Measurements from ENCODE around the gene CLDN18.

CLDN18 gene

GRCh38 chr3:138025553-138025952 is 15.6 kb downstream of the CLDN18 start:
- no peak for DNase-seq (ENCODE audit: low read depth in 2 of 2)

GRCh38 chr3:138027821-138028220 is 17.9 kb downstream of the CLDN18 start:
- no peak for DNase-seq (ENCODE audit: low read depth in 2 of 2)

DNA sequence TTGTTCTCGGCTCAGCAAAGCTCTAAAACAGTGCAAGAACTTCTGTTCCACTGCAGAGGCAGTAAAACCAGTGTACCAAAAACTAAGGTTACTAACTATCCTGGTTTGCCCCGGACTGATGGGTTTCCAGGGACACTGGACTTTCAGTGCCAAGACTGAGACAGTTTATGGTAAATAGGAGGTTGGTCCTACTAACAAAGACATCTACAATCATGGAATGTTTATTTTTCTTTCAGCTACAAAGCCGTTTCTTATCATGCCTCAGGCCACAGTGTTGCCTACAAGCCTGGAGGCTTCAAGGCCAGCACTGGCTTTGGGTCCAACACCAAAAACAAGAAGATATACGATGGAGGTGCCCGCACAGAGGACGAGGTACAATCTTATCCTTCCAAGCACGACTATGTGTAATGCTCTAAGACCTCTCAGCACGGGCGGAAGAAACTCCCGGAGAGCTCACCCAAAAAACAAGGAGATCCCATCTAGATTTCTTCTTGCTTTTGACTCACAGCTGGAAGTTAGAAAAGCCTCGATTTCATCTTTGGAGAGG is 20.8 kb downstream of the CLDN18 start:
- DNase-seq (ENCODE audit: low read depth in 2 of 2) = no peak

DNA sequence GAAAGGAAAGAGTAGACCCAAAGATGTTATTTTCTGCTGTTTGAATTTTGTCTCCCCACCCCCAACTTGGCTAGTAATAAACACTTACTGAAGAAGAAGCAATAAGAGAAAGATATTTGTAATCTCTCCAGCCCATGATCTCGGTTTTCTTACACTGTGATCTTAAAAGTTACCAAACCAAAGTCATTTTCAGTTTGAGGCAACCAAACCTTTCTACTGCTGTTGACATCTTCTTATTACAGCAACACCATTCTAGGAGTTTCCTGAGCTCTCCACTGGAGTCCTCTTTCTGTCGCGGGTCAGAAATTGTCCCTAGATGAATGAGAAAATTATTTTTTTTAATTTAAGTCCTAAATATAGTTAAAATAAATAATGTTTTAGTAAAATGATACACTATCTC is 21.6 kb downstream of the CLDN18 start:
- no peak for DNase-seq (ENCODE audit: low read depth in 2 of 2)

DNA sequence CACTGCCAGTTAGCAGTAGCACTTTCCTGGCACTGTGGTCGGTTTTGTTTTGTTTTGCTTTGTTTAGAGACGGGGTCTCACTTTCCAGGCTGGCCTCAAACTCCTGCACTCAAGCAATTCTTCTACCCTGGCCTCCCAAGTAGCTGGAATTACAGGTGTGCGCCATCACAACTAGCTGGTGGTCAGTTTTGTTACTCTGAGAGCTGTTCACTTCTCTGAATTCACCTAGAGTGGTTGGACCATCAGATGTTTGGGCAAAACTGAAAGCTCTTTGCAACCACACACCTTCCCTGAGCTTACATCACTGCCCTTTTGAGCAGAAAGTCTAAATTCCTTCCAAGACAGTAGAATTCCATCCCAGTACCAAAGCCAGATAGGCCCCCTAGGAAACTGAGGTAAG is 22.6 kb downstream of the CLDN18 start:
- DNase-seq (ENCODE audit: low read depth in 2 of 2) = no peak

DNA sequence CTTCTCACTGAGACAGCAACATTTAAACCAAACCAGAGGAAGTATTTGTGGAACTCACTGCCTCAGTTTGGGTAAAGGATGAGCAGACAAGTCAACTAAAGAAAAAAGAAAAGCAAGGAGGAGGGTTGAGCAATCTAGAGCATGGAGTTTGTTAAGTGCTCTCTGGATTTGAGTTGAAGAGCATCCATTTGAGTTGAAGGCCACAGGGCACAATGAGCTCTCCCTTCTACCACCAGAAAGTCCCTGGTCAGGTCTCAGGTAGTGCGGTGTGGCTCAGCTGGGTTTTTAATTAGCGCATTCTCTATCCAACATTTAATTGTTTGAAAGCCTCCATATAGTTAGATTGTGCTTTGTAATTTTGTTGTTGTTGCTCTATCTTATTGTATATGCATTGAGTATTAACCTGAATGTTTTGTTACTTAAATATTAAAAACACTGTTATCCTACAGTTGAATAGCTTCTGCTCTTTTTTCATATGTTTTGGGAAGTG is 23.3 kb downstream of the CLDN18 start:
- DNase-seq (ENCODE audit: low read depth in 2 of 2) = no peak

DNA sequence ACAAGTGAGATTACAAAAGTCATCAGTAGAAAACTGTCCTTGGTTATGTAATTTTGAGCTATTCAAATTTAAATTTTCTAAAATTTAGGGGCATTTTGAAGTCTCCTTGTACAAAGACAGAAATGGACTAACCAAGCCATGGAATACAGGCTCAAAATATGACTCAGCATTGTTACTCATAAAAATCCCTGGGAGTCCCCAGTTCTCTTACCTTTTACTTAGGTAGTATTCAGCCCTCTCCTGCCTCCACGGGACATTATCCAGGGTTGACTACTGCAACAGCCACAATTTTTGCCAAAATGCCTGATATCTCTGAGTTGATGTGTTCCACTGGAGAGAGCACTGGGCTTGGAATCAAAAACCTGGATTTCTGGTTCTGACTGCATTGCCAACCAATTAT is 25.0 kb downstream of the CLDN18 start:
- no peak for DNase-seq (ENCODE audit: low read depth in 2 of 2)

- no peak for DNase-seq (ENCODE audit: low read depth in 2 of 2)
Observed at GRCh38 chr3:138036572-138036971, 26.6 kb downstream of the CLDN18 start.

DNA sequence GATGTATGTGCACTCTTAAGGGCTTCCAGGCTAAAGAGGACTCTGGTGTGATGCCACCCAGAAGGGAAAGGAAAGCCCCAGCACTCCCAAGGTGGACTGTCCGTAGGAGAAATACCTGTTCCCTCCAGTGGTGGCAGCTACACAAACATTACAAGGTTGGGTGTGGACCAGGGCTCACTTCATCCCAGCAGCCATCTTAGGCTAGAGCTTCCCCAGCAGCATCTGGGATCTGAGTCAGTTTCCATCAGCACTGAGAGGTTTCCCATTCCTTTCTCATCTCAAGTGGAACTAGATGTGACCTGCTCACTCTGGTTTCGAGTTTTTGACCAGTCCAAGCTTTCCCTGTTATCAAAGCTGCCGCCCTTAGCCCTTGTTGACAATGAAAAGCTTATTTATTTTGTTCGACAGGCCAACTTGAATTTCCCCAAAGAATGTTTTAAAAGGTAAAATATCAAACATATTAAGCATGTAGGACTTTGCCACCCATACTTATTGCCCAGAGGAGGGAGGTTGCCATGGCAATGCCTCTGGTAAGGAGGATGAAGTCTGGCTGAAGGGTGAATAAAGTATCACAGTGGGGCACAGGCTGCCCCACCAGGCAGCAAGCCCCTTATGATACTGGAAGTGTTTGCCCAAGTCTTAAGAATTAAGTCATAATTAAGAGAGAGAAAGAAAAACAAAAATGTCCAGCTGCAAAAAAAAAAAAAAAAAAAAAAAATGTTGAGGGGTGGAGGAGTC is 28.9 kb downstream of the CLDN18 start:
- DNase-seq (ENCODE audit: low read depth in 2 of 2) = no peak

GRCh38 chr3:138042043-138042442 is 32.1 kb downstream of the CLDN18 start:
- DNase-seq (ENCODE audit: low read depth in 2 of 2) = no peak

- no peak for DNase-seq (ENCODE audit: low read depth in 2 of 2)
Observed at GRCh38 chr3:138043266-138044029, 33.5 kb downstream of the CLDN18 start.

- DNase-seq (ENCODE audit: low read depth in 2 of 2) = no peak
Observed at GRCh38 chr3:138046085-138046484, 36.1 kb downstream of the CLDN18 start.

- DNase-seq (ENCODE audit: low read depth in 2 of 2) = no peak
Observed at GRCh38 chr3:138046955-138047354, 37.0 kb downstream of the CLDN18 start.

- no peak for DNase-seq (ENCODE audit: low read depth in 2 of 2)
Observed at GRCh38 chr3:138047596-138048158, 37.7 kb downstream of the CLDN18 start.

DNA sequence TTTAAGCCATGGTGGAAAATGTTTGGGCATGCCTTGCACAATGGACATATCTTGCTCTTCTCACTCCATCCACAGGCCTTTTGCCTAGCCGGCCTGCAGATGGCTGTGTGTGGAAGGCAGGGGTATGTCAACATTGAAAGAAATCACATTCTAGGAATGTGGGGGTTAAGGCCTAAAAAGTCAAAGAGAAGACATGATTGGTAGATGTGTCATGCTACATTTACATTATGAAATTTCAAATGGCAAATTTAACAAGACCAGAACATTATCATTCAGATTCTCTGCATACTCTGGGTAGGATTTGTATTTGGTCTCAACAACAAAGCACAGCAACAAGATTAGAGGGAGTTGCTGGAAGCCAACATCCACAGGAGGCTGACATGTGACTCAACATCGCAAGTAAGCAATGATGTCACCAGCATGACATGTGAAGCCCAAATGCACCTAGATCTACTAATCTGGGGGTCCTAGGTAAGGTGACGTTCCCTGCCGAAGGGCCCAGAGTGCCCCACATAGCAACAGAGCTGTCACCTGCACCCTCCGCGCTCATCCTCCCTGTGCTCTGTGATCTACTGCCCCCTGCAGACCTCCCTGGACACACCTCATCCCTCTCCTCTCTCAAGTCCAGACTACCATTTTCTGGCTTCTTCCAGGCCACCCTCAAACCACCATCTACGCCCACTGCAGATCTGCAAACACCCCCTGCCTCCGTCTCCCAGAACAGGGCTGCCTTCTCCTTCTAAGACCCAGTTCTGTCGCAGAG is 39.4 kb downstream of the CLDN18 start:
- DNase-seq (ENCODE audit: low read depth in 2 of 2) = no peak

DNA sequence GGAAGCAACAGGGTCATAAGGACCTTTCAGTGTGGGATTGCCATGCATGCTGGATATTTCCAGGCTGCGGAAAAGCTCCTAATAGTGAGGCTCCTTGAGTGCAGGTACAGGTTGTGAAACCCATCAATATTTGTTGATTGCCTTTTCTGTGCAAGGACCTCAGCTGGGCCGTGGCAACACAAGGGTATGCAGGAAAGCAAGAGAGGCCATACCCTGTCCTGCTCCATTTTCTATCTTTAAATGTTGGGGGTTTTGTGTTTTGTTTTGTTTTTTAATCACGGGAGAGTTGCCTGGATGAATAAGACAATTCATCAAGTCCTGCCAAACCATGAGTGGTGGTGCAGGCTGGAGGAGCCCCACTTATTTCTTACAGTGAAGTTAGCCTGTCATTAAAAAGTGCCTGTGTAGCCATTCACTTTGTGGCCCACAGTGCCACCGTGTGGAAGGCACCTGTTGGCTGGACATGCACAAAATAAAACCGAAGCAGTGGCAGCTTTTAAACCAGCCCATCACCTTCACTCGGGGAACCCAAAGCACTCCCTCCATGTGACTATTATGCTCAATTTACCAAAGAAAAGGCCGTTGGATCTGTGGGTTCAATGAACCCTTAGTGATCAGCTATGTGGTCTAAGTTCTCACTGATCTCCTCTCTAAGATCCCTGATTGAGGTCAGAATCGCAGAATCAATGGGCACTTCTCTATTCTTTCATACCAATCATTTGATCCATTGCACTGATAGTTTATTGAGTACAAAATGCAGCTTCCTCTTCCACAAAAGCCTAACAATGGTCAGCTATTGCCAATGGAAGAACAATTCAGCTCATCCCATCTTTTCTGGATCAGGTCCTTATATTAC is 42.2 kb downstream of the CLDN18 start:
- no peak for DNase-seq (ENCODE audit: low read depth in 2 of 2)

DNA sequence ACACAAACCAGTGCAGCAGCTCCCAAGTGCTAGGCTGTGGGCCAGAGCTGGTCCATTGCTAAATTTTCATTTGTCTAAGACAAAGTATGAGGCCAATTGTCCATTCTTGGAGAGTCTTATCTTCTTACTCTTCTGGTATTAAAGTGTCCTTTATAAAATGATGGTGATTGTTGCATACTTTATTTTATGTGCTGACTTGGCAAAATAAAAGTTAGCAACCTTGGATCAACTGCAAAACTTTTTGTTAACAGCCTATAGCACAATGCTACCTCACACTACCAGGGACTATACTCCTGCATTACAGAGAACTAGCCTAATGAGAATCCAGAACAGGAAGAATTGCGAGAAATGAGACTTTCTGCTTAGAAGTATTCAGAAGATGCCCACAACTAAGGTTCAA is 44.1 kb downstream of the CLDN18 start:
- no peak for DNase-seq (ENCODE audit: low read depth in 2 of 2)

DNA sequence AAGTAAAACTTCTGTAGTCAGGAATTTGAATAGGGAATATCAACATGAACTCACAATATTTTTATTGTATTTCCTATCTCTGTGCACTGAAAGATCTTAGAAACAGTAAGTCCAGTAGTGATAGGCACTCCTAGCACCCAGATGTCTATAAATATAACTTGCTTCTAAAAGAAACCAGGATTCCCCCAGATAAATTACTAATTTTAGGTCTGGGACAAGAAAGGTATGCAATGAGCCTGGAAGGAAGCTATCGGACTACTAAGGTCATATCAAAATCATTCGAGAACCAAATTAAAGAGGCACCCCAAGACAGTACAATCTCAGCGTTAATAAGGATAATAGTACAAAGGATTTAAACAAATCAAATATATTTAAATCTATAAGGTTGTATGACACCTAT is 47.4 kb downstream of the CLDN18 start:
- DNase-seq (ENCODE audit: low read depth in 2 of 2) = no peak

DNA sequence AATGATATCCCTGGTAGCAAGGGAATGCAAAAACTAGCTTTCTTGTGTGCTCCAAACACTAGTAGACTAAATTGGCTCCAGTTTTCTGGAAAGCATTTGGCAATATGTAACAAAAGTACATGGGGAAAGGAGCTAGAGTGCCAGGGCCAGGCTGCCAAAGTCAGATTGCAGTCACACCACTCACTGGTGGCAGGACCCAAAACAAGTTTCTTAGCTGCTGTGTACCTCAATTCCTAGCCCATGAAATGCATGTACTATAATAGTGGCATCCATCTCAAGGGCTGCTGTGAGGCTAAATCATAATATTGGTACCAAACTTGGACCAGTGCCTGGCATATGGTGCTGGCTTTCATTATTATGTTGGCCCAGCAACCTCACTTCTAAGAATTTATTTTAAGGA is 49.3 kb downstream of the CLDN18 start:
- no peak for DNase-seq (ENCODE audit: low read depth in 2 of 2)

DNA sequence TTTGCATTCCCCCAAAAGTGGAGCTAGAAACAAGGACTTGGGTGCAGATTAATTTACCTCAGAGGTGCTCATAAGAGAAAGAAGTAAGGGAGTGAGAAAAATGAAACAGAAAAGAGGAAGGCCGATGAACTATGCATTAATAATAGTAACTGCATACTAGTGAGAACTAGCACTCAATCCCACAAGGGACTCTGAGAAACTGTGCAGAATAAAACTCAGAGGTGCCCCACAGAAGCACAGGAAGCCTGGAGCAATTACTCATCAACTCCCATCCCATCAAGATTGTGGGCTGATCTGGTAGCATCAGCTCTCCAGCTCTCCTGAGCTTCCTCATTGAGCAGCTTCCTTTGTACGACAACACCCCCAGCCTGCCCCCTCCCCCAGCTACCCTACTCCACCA is 50.8 kb downstream of the CLDN18 start:
- no peak for DNase-seq (ENCODE audit: low read depth in 2 of 2)

DNA sequence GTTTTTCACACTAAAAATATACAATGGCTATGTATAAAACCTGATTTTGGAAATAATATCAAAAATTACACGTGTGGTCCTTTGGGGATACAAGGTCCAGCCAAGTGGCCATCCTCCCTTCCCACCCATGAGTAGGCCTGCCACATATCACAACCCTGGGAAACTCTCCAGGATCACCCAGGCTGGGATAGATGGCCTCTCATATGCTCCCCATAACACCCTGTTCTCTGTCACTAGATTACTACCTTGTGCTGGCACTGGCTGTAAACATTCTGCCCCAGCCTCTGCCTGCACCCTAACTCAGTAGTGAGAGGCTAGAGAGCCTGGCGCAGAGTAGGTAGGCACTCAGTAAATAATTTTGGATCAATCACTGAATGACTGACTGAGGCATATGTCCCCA is 52.1 kb downstream of the CLDN18 start:
- no peak for DNase-seq (ENCODE audit: low read depth in 2 of 2)
